BE2C (cell line): Measurements from ENCODE around the gene CORO2B.

Source experiments
- DNase-seq: peaks from one replicate; pipeline ENCODE4 v3.0.0-alpha.2; 2020
- H3K27me3 ChIP-seq: fragments of 250-450 bp; sonication (Bioruptor Pico); 2 replicates; pipeline ENCODE4 v1.5.1; 2020; ENCODE audit warnings: mild to moderate bottlenecking
- H3K36me3 ChIP-seq: fragments of 250-450 bp; sonication (Bioruptor Pico); 2 replicates; pipeline ENCODE4 v1.5.1; 2020; ENCODE audit warnings: mild to moderate bottlenecking
- H3K4me1 ChIP-seq: fragments of 250-450 bp; sonication (Bioruptor Pico); 2 replicates; pipeline ENCODE4 v1.5.1; 2020
- H3K4me3 ChIP-seq: 2 replicates; pipeline ENCODE4 v1.5.1; 2011; ENCODE audit warnings: low read depth, low read length
- H3K9me3 ChIP-seq: fragments of 250-450 bp; sonication (Bioruptor Pico); 2 replicates; pipeline ENCODE4 v1.5.1; 2020
- TF ChIP-seq, protein P1 (sequence below): IDR thresholded peaks from 2 replicates; pipeline ENCODE4 v1.5.1; 2012; ENCODE audit warnings: mild to moderate bottlenecking, low read depth, low read length

CORO2B gene

GRCh38 chr15:68725736-68726135 is 146.9 kb downstream of the CORO2B start:
- DNase-seq, result no peak
- Histone ChIP-seq H3K27me3 (no peaks in the 10 kb centered on the region), H3K4me1 (peaks cover 3% of the 10 kb centered on the region), H3K36me3 (no peaks in the 10 kb centered on the region), H3K4me3 (no peak overlapping the region), H3K9me3 (no peaks in the 10 kb centered on the region)
- TF ChIP-seq, protein P1, sequence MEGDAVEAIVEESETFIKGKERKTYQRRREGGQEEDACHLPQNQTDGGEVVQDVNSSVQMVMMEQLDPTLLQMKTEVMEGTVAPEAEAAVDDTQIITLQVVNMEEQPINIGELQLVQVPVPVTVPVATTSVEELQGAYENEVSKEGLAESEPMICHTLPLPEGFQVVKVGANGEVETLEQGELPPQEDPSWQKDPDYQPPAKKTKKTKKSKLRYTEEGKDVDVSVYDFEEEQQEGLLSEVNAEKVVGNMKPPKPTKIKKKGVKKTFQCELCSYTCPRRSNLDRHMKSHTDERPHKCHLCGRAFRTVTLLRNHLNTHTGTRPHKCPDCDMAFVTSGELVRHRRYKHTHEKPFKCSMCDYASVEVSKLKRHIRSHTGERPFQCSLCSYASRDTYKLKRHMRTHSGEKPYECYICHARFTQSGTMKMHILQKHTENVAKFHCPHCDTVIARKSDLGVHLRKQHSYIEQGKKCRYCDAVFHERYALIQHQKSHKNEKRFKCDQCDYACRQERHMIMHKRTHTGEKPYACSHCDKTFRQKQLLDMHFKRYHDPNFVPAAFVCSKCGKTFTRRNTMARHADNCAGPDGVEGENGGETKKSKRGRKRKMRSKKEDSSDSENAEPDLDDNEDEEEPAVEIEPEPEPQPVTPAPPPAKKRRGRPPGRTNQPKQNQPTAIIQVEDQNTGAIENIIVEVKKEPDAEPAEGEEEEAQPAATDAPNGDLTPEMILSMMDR, result no peak

DNA sequence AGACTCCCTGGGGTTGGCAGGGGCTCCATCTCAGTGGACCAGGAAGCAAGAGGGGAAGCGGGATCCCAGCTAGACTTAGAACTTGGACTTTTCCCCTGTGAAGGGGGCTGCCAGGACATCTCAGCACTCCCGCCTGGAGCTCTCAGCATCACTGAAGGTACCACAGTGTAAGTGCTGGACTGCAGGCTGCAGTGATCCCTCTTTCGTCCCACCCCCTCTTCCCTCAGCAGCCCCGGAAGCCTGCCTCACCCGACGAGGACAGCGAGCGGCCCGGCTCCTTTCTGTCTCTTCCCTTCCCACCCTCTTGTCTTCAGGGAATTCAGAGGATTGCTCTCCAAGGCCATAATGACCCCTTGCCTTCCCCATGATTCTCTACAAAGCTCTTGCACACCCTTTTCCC is 147.5 kb downstream of the CORO2B start:
- TF ChIP-seq, protein P1, result no peak
- Histone ChIP-seq H3K4me3 (no peak overlapping the region), H3K27me3 (no peaks in the 10 kb centered on the region), H3K36me3 (no peaks in the 10 kb centered on the region), H3K9me3 (no peaks in the 10 kb centered on the region), H3K4me1 (peaks cover 5% of the 10 kb centered on the region)
- no peak for DNase-seq

GRCh38 chr15:68729789-68730411 is 151.1 kb downstream of the CORO2B start:
- TF ChIP-seq, protein P1, result no peak
- H3K36me3 ChIP-seq, result no peaks in the 10 kb centered on the region
- no peak for DNase-seq
- no peak overlapping the region for H3K4me3 ChIP-seq
- H3K9me3 ChIP-seq, result no peaks in the 10 kb centered on the region
- no peaks in the 10 kb centered on the region for H3K27me3 ChIP-seq
- H3K4me1 ChIP-seq, result peaks cover 12% of the 10 kb centered on the region

DNA sequence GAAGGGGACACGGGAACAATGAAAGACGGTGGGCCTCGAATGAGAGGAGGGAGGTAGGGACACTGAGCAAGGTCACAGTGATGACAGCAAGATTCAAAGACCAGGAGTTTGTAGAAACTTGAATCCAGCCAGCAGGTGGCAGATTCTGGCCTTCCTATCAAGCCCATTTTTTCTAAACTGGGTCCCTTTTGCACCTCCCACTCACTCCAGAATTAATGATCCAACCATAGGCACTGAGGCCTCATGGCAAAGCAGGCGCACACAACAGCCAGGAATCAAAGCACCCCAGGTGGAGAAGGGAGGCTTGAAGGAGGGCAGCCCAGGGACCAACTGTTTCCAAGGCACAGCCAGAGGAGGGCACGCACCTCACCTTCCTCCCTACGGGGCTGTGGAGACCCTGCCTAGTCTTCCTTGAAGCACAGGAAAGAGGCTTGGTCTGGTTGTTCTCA is 151.7 kb downstream of the CORO2B start:
- TF ChIP-seq, protein P1, result peak; percentile 70
- Histone ChIP-seq H3K4me1 (peaks cover 12% of the 10 kb centered on the region), H3K4me3 (no peak overlapping the region), H3K36me3 (no peaks in the 10 kb centered on the region), H3K9me3 (no peaks in the 10 kb centered on the region), H3K27me3 (no peaks in the 10 kb centered on the region)
- DNase-seq, result peak; percentile 47

DNA sequence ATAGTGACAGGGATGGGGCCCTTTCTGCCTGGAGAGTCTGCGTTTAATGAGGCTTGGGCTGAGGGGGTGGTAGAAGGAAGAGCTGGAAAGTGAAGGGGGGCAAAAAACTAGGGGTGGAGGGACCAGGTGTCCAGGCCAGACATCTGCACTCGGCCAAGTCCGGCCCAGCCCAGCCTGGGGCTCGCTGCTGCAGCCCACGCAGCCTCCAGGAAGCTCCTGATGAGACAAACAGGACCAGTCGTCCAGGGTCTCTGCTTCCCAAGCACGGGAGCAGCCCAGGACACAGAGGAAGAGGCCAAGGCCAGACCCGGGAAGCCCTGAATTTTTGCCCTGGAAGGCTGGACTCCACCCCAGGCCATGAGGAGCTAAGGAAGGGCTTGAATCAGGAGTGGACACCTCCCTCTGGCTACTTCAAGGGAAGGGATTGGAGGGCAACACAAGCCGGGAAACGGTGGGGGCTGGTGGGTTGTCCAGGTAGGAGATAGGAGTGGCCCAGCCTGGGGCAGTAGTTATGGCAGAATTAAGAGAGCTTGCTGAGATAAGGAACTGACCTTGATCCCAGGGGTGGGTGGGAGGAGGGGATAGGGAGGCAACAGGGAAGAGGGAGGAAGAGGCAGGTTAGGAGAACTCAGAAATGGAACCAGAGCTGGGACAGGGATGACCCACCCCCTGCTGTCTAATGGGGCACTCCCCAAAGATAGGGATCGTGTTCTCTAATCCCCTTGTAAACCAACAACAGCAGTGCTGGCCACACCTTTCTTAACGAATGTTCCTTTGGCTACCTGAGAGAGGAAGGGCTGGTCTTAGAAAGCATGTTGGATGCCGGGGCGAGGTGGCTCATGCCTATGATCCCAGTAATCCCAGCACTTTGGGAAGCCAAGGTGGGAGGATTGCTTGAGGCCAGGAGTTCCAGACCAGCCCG is 152.4 kb downstream of the CORO2B start:
- H3K4me1 ChIP-seq, result peaks cover 12% of the 10 kb centered on the region
- no peaks in the 10 kb centered on the region for H3K27me3 ChIP-seq
- TF ChIP-seq, protein P1, result no peak
- no peak overlapping the region for H3K4me3 ChIP-seq
- no peaks in the 10 kb centered on the region for H3K36me3 ChIP-seq
- no peaks in the 10 kb centered on the region for H3K9me3 ChIP-seq
- no peak for DNase-seq

DNA sequence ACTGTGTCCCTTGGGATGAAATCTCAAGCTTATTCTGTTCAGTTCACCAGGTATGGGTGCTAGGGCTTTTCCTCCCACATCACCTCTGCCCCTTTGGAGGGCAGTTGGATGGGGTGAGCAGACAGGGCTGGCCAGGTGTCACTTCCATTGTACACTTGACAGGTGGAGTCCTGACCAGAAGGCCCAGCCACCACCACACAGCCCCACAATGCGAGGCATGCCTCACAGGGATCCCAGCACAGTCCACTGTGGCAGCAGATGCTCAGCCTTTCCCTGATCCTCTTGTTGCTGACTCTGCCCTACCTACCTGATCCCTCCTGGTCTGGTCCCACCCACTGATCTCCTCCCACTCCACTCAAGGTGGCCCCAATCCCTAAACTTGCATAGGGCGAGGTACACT is 153.7 kb downstream of the CORO2B start:
- no peak overlapping the region for H3K4me3 ChIP-seq
- DNase-seq, result no peak
- no peaks in the 10 kb centered on the region for H3K9me3 ChIP-seq
- no peaks in the 10 kb centered on the region for H3K36me3 ChIP-seq
- H3K4me1 ChIP-seq, result peaks cover 12% of the 10 kb centered on the region
- TF ChIP-seq, protein P1, result no peak
- H3K27me3 ChIP-seq, result no peaks in the 10 kb centered on the region
